HFFc6 (cell line): ENCODE data around the gene CFAP299. TPM values are rescaled to one million over a fixed set of nuclear protein-coding genes. Genes with fewer than 3 reads are reported as not detected.

Source experiments
- DNase-seq: peaks from one replicate; pipeline ENCODE4 v3.0.0-alpha.2; 2018
- H3K27ac Mint-ChIP-seq: 2 replicates; pipeline ENCODE4 v1.8.0; 2020; ENCODE audit warnings: mild to moderate bottlenecking, mixed read lengths
- H3K27me3 Mint-ChIP-seq: 2 replicates; pipeline ENCODE4 v1.8.0; 2021; ENCODE audit warnings: mild to moderate bottlenecking, moderate library complexity, mixed read lengths; ENCODE audit not compliant: insufficient read depth
- H3K36me3 Mint-ChIP-seq: 2 replicates; pipeline ENCODE4 v1.8.0; 2021; ENCODE audit warnings: low read depth, mixed read lengths
- H3K4me1 Mint-ChIP-seq: 2 replicates; pipeline ENCODE4 v1.8.0; 2020; ENCODE audit warnings: low read depth, mixed read lengths
- H3K4me3 Mint-ChIP-seq: 2 replicates; pipeline ENCODE4 v1.8.0; 2020; ENCODE audit warnings: mild to moderate bottlenecking, moderate library complexity, mixed read lengths
- H3K9me3 Mint-ChIP-seq: 2 replicates; pipeline ENCODE4 v1.8.0; 2020; ENCODE audit warnings: mild to moderate bottlenecking, mixed read lengths
- CTCF ChIP-seq: fragments of 200-600 bp; sonication (generic); IDR thresholded peaks from 2 replicates; pipeline ENCODE4 v1.5.0; 2021; ENCODE audit warnings: antibody characterized with exemption, mild to moderate bottlenecking
- total RNA-seq, 6 experiments: library from RNA; stranded (reverse); fragmentation: NEBNext Ultra II Directional; extraction: Animal tissue kit (Norgen Biotek cat#: 25700); gene quantifications; 2 replicates in 1 of 6; 3 replicates in 5 of 6; pipeline ENCODE4 v1.2.3, GENCODE V29; 2021

The CFAP299 gene
- total RNA-seq, 6 experiments from 2014 or later = 4.8 to 9.0 (median 8.7) TPM

- H3K4me1 Mint-ChIP-seq = peaks cover 32% of the 10 kb centered on the region
Observed at GRCh38 chr4:80324171-80324570, 11.4 kb upstream of the CFAP299 start.

DNA sequence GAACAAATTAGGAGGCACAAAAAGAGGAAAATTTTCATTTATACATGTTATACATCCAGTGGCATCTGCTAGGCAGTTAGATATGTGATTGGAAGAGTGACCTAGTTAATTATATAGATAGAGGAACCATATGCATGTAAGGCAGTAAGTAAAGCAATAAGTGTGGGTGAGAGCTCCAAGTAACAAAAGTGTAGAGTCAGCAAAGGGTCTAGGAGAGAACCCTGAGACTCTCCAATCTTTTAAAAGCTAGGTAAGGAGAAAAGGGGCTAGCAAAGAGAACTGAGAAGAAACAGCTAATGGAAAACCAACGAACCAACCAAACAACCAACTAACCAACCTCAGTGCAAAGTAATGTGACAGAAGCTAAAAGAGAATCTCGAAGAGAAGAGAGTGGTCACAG lies 3.8 kb upstream of the CFAP299 start:
- no peaks in the 10 kb centered on the region for H3K9me3 Mint-ChIP-seq
- H3K27me3 Mint-ChIP-seq = peaks cover 3% of the 10 kb centered on the region; the same call in 1 of the 2 replicates
- no peak for TF ChIP-seq CTCF
- DNase-seq = no peak
- H3K36me3 Mint-ChIP-seq = no peaks in the 10 kb centered on the region
- H3K4me3 Mint-ChIP-seq = no peak overlapping the region
- peaks cover 15% of the 10 kb centered on the region for H3K4me1 Mint-ChIP-seq
- H3K27ac Mint-ChIP-seq = no peak overlapping the region

More at GRCh38 chr4:80324171-80324570, 11.4 kb upstream of the CFAP299 start:
- DNase-seq = no peak
- H3K9me3 Mint-ChIP-seq = no peaks in the 10 kb centered on the region
- H3K27me3 Mint-ChIP-seq = no peaks in the 10 kb centered on the region; the same call in 1 of the 2 replicates
- no peak for TF ChIP-seq CTCF
- H3K36me3 Mint-ChIP-seq = peaks cover 5% of the 10 kb centered on the region; the same call in 1 of the 2 replicates
- H3K4me3 Mint-ChIP-seq = no peak overlapping the region
- H3K27ac Mint-ChIP-seq = no peak overlapping the region

DNA sequence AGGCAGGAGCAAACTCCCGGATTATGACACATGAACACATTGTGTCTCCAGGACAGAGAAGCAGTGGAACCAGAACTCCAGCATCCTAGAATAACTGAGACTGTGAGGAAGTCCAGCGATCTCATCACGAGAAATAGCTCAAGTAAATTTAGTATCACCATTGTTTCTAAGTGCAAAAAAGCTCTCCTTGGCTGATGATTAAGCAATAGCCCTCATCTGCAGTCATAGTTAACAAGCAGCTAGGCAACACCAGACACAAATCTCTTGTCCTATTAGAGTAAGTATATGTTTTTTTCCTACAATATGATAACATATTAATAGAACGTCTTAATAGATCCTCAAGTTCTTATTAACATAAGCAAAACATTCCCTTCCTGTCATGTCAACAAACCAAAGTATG lies 2.4 kb upstream of the CFAP299 start:
- Mint-ChIP-seq H3K27me3 (peaks cover 3% of the 10 kb centered on the region; the same call in 1 of the 2 replicates), H3K4me1 (peaks cover 16% of the 10 kb centered on the region), H3K36me3 (no peaks in the 10 kb centered on the region), H3K9me3 (no peaks in the 10 kb centered on the region), H3K4me3 (no peak overlapping the region), H3K27ac (no peak overlapping the region)
- peak; percentile 38 for DNase-seq
- TF ChIP-seq CTCF = no peak

DNA sequence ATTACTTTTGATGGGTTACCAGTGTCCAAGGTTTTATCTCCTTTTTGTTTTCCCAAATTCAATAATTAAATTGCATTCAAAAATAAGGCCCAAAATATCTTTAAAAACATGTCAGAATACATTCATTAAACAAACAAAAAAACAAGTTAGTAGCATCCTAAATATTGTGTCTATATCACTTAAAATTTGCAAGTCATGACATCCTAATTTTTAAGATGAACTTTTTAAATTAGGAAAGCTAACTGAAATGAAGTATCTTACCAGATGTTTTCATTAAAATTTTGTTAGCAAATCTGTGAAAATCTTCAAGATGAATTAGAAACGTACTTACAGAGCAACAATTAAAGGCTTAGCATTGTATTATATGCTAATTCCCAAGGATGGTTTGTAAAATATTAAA lies 962 bp upstream of the CFAP299 start:
- DNase-seq = no peak
- Mint-ChIP-seq H3K36me3 (peaks cover 5% of the 10 kb centered on the region; the same call in 1 of the 2 replicates), H3K4me3 (0 out of 2 replicates have a peak overlapping the region, but pooled peaks have one; percentile 34), H3K27me3 (peaks cover 3% of the 10 kb centered on the region; the same call in 1 of the 2 replicates), H3K4me1 (peaks cover 26% of the 10 kb centered on the region), H3K27ac (no peak overlapping the region), H3K9me3 (no peaks in the 10 kb centered on the region)
- TF ChIP-seq CTCF = no peak

GRCh38 chr4:80335226-80335553 lies 340 bp upstream of the CFAP299 start:
- no peak for DNase-seq
- H3K4me3 Mint-ChIP-seq = peak overlapping the region; percentile 93
- H3K27me3 Mint-ChIP-seq = peaks cover 3% of the 10 kb centered on the region; the same call in 1 of the 2 replicates
- H3K4me1 Mint-ChIP-seq = peaks cover 30% of the 10 kb centered on the region
- peak overlapping the region; percentile 78 for H3K27ac Mint-ChIP-seq
- H3K9me3 Mint-ChIP-seq = no peaks in the 10 kb centered on the region
- H3K36me3 Mint-ChIP-seq = peaks cover 9% of the 10 kb centered on the region
- no peak for TF ChIP-seq CTCF

DNA sequence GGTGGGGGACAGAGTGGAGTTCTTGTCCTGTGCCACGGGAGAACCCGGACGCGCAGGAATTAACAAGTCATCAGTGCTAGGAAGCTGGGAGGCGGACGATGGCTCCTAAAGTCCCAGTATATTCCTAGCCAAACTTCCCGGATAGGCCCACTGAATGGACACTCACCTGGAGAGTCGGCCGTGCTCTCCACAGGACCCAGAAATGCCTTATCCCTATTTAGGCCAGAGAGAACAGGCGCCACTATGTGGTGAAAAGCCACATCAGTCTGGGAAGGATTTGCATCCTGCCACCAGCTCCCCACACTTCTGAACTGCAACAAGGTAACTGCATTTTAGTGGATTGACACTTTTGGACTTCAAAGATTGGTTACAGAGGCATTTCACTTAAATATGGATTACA lies 1.1 kb downstream of the CFAP299 start:
- Mint-ChIP-seq H3K27me3 (peaks cover 3% of the 10 kb centered on the region; the same call in 1 of the 2 replicates), H3K27ac (peak overlapping the region; percentile 78), H3K9me3 (peaks cover under 1% of the 10 kb centered on the region; the same call in 1 of the 2 replicates), H3K4me1 (peaks cover 30% of the 10 kb centered on the region), H3K36me3 (peaks cover 18% of the 10 kb centered on the region), H3K4me3 (peak overlapping the region; percentile 93)
- DNase-seq = peak; percentile 23
- TF ChIP-seq CTCF = peak; percentile 66; the same call in 1 of the 2 replicates
